Activated CD8-positive, alpha-beta memory T cell treated with anti-CD3 and anti-CD28 coated beads, Interleukin-2, amount 10 ng/mL, durations not matched to agents 7 days and 5 days (primary cell): Measurements from ENCODE around the gene GRIK5. TPM values are rescaled to one million over a fixed set of nuclear protein-coding genes. Genes with fewer than 3 reads are reported as not detected.

Experiments
- ATAC-seq: fragments of 150-1000 bp; cut with Tn5 transposase; one replicate; pipeline ENCODE4 v1.10.0; 2021; ENCODE audit warnings: moderate library complexity
- CTCF ChIA-PET: fragments of 350-600 bp; sonication (Branson Sonifier 250); formaldehyde crosslinking; loops from one replicate; lab custom pipeline; 2021; ENCODE audit warnings: antibody characterized with exemption; lab: Charles Lee
- DNase-seq: peaks from one replicate; pipeline ENCODE4 v3.0.0-alpha.2; 2020
- H3K27ac Mint-ChIP-seq: one replicate; pipeline ENCODE4 v1.8.0; 2021; ENCODE audit warnings: mild to moderate bottlenecking, mixed read lengths
- H3K27me3 Mint-ChIP-seq: one replicate; pipeline ENCODE4 v1.8.0; 2021; ENCODE audit warnings: mixed read lengths
- H3K36me3 Mint-ChIP-seq: one replicate; pipeline ENCODE4 v1.8.0; 2021; ENCODE audit warnings: mild to moderate bottlenecking, mixed read lengths
- H3K4me1 Mint-ChIP-seq: one replicate; pipeline ENCODE4 v1.8.0; 2021; ENCODE audit warnings: mixed read lengths
- H3K4me3 Mint-ChIP-seq: one replicate; pipeline ENCODE4 v1.8.0; 2021; ENCODE audit warnings: mild to moderate bottlenecking, moderate library complexity, mixed read lengths
- H3K9me3 Mint-ChIP-seq: one replicate; pipeline ENCODE4 v1.8.0; 2022; ENCODE audit warnings: low read depth, mixed read lengths
- total RNA-seq, 2 experiments: library from RNA; stranded (reverse); gene quantifications; one replicate each; pipeline ENCODE4 v1.2.3, GENCODE V29; 2021

Gene GRIK5
- total RNA-seq, 2 experiments from 2014 or later: 0.44 to 0.56 TPM

DNA sequence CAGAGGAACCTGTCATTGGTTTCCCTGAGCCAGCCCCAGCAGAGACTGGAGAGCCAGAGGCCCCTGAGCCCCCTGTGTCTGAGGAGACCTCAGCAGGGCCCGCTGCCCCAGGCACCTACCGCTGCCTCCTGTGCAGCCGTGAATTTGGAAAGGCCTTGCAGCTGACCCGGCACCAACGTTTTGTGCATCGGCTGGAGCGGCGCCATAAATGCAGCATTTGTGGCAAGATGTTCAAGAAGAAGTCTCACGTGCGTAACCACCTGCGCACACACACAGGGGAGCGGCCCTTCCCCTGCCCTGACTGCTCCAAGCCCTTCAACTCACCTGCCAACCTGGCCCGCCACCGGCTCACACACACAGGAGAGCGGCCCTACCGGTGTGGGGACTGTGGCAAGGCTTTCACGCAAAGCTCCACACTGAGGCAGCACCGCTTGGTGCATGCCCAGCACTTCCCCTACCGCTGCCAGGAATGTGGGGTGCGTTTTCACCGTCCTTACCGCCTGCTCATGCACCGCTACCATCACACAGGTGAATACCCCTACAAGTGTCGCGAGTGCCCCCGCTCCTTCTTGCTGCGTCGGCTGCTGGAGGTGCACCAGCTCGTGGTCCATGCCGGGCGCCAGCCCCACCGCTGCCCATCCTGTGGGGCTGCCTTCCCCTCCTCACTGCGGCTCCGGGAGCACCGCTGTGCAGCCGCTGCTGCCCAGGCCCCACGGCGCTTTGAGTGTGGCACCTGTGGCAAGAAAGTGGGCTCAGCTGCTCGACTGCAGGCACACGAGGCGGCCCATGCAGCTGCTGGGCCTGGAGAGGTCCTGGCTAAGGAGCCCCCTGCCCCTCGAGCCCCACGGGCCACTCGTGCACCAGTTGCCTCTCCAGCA, 10.1 kb upstream of the GRIK5 start:
- no peaks in the 10 kb centered on the region for H3K9me3 Mint-ChIP-seq
- no peak for ATAC-seq
- no peak overlapping the region for H3K27ac Mint-ChIP-seq
- no peak for DNase-seq
- peaks cover 40% of the 10 kb centered on the region for H3K4me1 Mint-ChIP-seq
- CTCF ChIA-PET: interaction anchor here (1.5 to 3.5 kb wide), 2 partner anchors 23 to 29 kb away, joined by 5 to 9 read pairs; no protein-coding TSS in a partner anchor
- no peak overlapping the region for H3K4me3 Mint-ChIP-seq
- no peaks in the 10 kb centered on the region for H3K27me3 Mint-ChIP-seq
- peaks cover 22% of the 10 kb centered on the region for H3K36me3 Mint-ChIP-seq

DNA sequence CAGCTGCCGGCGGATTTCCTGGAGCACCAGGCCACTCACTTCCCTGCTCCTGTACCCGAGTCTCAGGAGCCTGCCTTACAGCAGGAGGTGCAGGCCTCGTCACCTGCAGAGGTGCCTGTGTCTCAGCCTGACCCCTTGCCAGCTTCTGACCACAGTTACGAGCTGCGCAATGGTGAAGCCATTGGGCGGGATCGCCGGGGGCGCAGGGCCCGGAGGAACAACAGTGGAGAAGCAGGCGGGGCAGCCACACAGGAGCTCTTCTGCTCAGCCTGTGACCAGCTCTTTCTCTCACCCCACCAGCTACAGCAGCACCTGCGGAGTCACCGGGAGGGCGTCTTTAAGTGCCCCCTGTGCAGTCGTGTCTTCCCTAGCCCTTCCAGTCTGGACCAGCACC, 9.3 kb upstream of the GRIK5 start:
- no peak for ATAC-seq
- no peak overlapping the region for H3K27ac Mint-ChIP-seq

DNA sequence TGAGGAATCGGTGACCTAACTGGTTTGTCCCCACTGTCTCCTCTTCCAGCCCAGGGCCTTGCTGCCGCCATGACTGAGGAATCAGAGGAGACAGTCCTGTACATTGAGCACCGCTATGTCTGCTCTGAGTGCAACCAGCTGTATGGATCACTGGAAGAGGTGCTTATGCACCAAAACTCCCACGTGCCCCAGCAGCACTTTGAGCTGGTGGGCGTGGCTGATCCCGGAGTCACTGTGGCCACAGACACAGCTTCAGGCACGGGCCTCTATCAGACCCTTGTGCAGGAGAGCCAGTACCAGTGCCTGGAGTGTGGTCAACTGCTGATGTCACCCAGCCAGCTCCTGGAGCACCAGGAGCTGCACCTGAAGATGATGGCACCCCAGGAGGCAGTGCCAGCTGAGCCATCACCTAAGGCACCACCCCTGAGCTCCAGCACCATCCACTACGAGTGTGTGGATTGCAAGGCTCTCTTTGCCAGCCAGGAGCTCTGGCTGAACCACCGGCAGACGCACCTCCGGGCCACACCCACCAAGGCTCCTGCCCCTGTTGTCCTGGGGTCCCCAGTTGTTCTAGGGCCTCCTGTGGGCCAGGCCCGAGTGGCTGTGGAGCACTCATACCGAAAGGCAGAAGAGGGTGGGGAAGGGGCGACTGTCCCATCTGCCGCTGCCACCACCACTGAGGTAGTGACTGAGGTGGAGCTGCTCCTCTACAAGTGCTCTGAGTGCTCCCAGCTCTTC, 8.7 kb upstream of the GRIK5 start:
- no peak overlapping the region for H3K27ac Mint-ChIP-seq
- CTCF ChIA-PET: interaction anchor here (1.4 to 3.5 kb wide), 2 partner anchors 30 to 372 kb away, joined by 4 to 9 read pairs; no protein-coding TSS in a partner anchor

More for the DNA sequence above, 9.3 kb upstream of the GRIK5 start:
- H3K4me1 Mint-ChIP-seq: peaks cover 46% of the 10 kb centered on the region
- no peak for DNase-seq
- H3K4me3 Mint-ChIP-seq: no peak overlapping the region
- CTCF ChIA-PET: interaction anchor here (3.5 kb wide), 1 partner anchor 30 kb away, joined by 9 read pairs; no protein-coding TSS in a partner anchor
- H3K27me3 Mint-ChIP-seq: no peaks in the 10 kb centered on the region
- H3K9me3 Mint-ChIP-seq: no peaks in the 10 kb centered on the region
- H3K36me3 Mint-ChIP-seq: peaks cover 22% of the 10 kb centered on the region

DNA sequence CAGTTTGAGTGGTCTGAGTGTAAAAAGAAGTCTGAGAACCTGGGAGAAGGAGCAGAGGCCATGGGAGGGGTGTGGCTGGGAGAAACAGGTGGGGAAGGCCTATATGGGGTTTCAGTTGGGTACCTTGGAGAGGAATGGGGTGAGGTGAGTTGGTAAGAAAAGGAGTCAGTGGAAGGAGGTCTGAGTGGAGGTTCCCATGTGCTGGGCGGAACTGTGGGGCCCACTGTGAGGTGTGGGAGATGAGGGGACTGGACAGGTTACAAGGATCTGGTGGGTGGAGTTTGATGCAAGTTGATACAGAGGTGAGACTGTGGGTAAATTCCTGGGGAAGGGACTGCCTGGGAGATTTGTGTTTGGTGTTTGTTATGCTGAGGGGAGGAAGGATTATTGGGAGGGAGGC, 8.1 kb upstream of the GRIK5 start:
- Mint-ChIP-seq H3K36me3 (peaks cover 22% of the 10 kb centered on the region), H3K4me3 (peak overlapping the region; percentile 100), H3K27me3 (no peaks in the 10 kb centered on the region), H3K9me3 (no peaks in the 10 kb centered on the region), H3K4me1 (peaks cover 47% of the 10 kb centered on the region), H3K27ac (no peak overlapping the region)
- DNase-seq (no peak), ATAC-seq (no peak)
- CTCF ChIA-PET: interaction anchor here (1.0 to 1.4 kb wide), 2 partner anchors 49 to 372 kb away, joined by 3 to 4 read pairs; no protein-coding TSS in a partner anchor

More for the DNA sequence above, 8.7 kb upstream of the GRIK5 start:
- no peak for DNase-seq
- H3K9me3 Mint-ChIP-seq: no peaks in the 10 kb centered on the region
- no peak for ATAC-seq
- peaks cover 22% of the 10 kb centered on the region for H3K36me3 Mint-ChIP-seq
- no peaks in the 10 kb centered on the region for H3K27me3 Mint-ChIP-seq
- H3K4me1 Mint-ChIP-seq: peaks cover 46% of the 10 kb centered on the region
- H3K4me3 Mint-ChIP-seq: no peak overlapping the region

DNA sequence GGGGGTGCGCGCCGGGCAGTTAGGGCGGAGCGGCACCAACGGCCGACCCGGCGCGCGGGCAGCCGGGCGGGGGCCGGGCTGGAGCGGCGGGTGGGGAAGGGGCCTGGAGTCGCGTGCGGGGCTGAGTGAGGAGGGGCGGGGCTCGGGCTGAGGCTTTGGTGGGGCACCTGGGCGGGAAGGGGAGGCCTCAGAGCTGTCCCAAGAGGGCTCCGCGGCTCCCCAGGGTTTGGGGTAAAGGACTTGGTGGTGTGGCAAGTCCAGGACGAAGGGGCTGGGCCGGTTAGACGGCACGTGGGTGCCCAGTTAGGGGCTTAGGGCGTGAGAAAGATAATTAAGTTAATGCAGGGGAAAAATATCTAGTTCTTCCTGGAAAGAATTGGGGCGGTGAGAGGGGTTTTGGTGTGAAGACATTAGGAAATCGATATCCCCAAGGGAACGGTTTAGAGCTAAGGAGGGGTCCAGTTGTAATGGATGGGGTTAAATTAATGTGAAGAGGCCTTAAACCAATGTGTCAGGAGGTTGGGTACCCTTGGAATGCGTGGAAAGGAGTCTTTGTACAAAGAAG, 6.5 kb upstream of the GRIK5 start:
- H3K9me3 Mint-ChIP-seq: no peaks in the 10 kb centered on the region
- H3K4me1 Mint-ChIP-seq: peaks cover 46% of the 10 kb centered on the region
- H3K27me3 Mint-ChIP-seq: no peaks in the 10 kb centered on the region
- peak overlapping the region; percentile 83 for H3K27ac Mint-ChIP-seq
- peak overlapping the region; percentile 100 for H3K4me3 Mint-ChIP-seq
- peaks cover 18% of the 10 kb centered on the region for H3K36me3 Mint-ChIP-seq
- no peak for ATAC-seq
- peak; percentile 69 for DNase-seq
- CTCF ChIA-PET: interaction anchor here (0.8 to 1.4 kb wide), 3 partner anchors 32 to 131 kb away, joined by 3 to 7 read pairs (median 6); no protein-coding TSS in a partner anchor

DNA sequence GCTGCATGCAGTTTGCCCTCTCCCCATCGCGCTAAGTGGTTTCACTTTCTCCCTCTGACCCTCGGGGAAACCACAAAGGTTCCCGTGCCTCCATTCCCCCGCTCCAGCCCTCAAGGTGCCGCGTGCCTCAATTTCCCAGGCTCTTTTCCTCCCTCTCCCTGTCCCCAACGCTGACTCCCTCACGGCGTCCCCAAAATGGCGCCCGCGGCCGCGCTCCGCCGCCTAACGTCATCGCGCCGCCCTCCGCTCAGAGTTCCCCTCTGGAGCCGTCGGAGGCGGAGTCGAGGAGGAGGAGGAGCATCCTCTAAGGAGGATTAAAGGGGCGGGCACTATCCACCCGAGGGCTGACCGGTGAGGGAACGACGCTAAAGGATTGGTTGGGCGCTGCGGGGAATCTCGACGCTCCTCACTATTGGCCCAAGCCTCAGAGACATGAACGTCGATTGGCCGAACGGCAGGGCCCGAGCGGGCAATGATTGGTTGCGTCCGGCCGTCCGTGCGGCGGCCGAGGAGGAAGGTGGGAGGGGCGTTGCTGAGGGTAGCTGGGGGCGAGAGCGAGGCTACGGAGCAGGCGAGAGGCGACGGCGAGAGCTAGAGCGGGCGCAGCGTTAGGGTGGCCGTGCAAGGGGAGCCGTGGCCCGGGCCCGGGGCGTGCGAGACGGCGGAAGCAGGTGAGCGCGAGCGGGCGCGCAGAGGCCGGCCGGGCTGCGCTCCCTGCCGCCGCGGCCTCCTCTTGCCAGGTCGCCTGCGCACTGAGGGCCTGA, 5.8 kb upstream of the GRIK5 start, which contains the start of gene ZNF574:
TSS of gene ZNF574 (plus strand) at position 551 of the 764 bp plus-strand sequence. CDS start 2,441 bp downstream, outside the sequence.
- no peaks in the 10 kb centered on the region for H3K27me3 Mint-ChIP-seq
- H3K36me3 Mint-ChIP-seq: peaks cover 14% of the 10 kb centered on the region
- ATAC-seq: peak; percentile 97
- peak within 1 kb of the TSS; percentile 100 for H3K4me3 Mint-ChIP-seq
- CTCF ChIA-PET: interaction anchor here (0.8 to 1.4 kb wide), 3 partner anchors 33 to 130 kb away, joined by 3 to 7 read pairs (median 6); no protein-coding TSS in a partner anchor
- peak; percentile 99 for DNase-seq
- peaks cover 45% of the 10 kb centered on the region for H3K4me1 Mint-ChIP-seq
- no peaks in the 10 kb centered on the region for H3K9me3 Mint-ChIP-seq
- peak within 1 kb of the TSS; percentile 99 for H3K27ac Mint-ChIP-seq

DNA sequence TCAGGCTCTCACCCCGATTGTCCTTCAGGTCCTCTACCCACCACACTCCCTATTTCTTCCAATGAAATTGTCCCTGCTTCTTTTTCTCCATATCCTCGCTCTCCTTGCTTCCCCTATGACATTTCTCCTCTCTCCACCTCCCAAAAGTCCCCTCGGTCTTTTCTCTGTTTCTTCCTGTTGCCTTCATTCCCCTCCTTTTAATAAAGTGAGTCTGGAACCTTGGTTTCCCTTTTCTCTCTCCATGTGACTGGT, 5.3 kb upstream of the GRIK5 start:
- Mint-ChIP-seq H3K4me3 (peak overlapping the region; percentile 100), H3K9me3 (no peaks in the 10 kb centered on the region), H3K27ac (peak overlapping the region; percentile 99), H3K4me1 (peaks cover 45% of the 10 kb centered on the region), H3K27me3 (peaks cover 4% of the 10 kb centered on the region), H3K36me3 (peaks cover 14% of the 10 kb centered on the region)
- ATAC-seq: peak; percentile 2
- no peak for DNase-seq
- CTCF ChIA-PET: no interaction called here

DNA sequence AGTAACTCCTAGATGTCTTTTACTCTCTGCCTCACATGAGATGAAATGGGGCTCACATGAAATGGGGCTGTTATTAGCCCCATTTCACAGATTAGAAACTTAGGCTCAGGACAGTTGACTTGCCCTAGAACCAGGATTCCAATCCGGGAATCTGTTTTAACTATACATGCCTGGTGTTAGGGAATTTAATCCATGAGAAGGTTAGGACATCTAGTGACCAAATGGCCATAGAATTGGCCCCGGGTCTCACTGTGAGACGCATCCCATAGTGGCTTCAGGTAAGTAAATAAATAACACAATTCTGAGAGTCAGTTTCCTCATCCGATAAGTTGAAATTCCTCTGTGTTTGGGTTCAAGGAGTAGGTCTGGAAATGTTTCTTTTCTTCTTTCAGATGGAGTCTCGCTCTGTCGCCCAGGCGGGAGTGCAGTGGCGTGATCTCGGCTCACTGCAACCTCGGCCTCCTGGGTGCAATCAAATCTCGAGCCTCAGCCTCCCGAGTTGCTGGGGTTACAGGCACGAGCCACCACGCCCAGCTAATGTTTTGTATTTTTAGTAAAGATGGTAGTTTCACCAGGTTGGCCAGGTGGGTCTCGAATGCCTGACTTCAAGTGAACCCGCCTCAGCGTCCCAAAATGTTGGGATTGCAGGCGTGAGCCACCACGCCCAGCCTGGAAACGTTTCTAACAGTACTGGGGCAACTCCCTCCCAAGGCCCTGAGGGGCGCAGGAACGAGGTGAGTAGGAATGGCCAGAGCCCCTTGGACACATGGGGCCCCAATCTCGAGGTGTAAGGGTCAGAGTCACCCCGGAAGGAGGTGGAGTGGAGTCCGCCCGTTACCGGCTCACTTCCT, 4.7 kb upstream of the GRIK5 start:
- CTCF ChIA-PET: no interaction called here

DNA sequence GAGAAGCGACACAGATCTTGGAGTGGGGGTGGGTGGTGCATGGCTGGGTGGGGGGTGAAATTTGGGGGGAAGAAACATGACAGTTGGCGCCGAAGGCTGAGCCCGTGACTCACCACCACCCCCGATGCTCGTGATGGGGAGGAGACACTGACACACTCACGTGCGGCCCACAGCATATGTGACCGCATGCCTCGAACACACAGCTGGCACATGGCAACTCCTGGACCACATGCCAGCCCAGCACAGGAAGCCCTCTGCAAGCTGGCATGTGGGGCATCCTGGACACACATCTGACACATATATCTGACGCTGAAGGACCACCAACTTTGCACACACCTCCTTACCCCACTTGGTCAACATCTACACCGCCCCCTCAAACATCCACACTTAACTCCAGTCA, 1.2 kb upstream of the GRIK5 start:
- Mint-ChIP-seq H3K4me3 (no peak overlapping the region), H3K36me3 (peaks cover 4% of the 10 kb centered on the region), H3K27me3 (peaks cover 5% of the 10 kb centered on the region), H3K9me3 (no peaks in the 10 kb centered on the region), H3K27ac (no peak overlapping the region), H3K4me1 (peaks cover 16% of the 10 kb centered on the region)
- CTCF ChIA-PET: interaction anchor here (1.0 kb wide), 1 partner anchor 36 kb away, joined by 3 read pairs; no protein-coding TSS in a partner anchor
- no peak for DNase-seq
- ATAC-seq: no peak

More for the DNA sequence above, 4.7 kb upstream of the GRIK5 start:
- ATAC-seq (no peak), DNase-seq (peak; percentile 56)
- H3K4me1 Mint-ChIP-seq: peaks cover 45% of the 10 kb centered on the region
- peaks cover 5% of the 10 kb centered on the region for H3K27me3 Mint-ChIP-seq
- H3K27ac Mint-ChIP-seq: peak overlapping the region; percentile 99
- H3K36me3 Mint-ChIP-seq: peaks cover 10% of the 10 kb centered on the region
- no peaks in the 10 kb centered on the region for H3K9me3 Mint-ChIP-seq
- peak overlapping the region; percentile 100 for H3K4me3 Mint-ChIP-seq

DNA sequence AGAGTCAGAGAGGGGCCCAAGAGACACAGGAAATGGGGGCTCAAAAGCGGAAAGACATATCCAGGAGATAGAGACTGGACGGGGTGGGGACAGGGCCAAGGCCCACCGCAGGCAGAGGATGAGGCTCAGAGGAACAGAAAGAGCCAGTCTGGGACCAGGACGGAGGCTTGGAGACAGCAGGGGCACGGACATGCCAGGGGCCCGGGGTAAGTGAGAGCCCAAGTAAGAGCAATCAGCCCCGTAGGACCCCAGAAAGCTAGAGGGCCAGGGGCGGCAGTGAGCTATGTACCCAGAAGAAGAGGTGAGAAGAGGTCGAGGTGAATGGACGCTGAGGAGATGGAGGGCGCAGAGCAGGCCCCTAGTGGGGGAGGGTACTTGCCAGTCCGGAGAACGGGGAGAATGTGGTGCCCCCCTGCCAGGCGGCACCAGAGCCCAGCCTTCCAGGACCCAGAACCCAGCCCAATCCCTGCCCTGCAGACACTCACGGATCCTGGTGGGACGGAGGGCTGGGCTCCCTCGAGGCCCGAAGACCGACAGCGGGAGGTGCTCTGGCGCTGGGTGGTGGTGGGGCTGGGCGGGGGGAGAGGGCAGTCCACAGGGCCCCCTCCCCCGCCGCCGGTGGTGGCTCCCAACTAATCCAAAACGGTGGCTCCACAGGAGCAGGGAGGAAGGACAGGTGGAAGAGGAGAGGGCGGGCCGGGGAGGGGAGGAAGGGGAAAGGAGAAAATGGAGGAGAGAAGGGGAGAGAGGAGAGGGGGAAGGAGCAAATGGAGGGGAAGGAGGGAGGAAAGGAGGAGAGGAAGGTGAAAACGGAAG, 1.0 kb downstream of the GRIK5 start:
- peaks cover 3% of the 10 kb centered on the region for H3K4me1 Mint-ChIP-seq
- DNase-seq (no peak), ATAC-seq (peak; percentile 6)
- H3K9me3 Mint-ChIP-seq: no peaks in the 10 kb centered on the region
- H3K27me3 Mint-ChIP-seq: peaks cover 5% of the 10 kb centered on the region
- no peaks in the 10 kb centered on the region for H3K36me3 Mint-ChIP-seq
- H3K4me3 Mint-ChIP-seq: no peak overlapping the region
- no peak overlapping the region for H3K27ac Mint-ChIP-seq
- CTCF ChIA-PET: no interaction called here

DNA sequence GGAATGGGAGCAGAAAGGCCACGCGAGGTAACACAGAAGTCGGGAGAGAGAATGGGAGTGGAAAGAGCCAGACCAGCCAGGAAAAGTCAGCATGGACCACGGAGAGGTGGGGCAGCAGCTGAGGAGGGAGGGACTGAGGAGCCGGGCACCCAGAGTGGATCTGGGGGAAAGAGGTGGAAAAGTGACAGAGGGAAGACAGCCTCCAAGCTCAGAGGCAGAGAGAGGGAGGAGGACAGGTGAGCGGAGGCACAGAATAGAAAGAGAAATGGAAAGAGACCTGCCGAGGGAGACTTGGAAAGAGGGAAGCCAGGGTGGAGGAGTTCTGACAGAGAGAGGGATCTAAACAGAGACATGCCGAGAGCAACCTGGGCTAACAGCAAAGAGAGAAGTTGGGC, 1.6 kb downstream of the GRIK5 start:
- Mint-ChIP-seq H3K36me3 (no peaks in the 10 kb centered on the region), H3K9me3 (no peaks in the 10 kb centered on the region), H3K27ac (no peak overlapping the region), H3K27me3 (peaks cover 5% of the 10 kb centered on the region), H3K4me3 (no peak overlapping the region), H3K4me1 (peaks cover 3% of the 10 kb centered on the region)
- DNase-seq: no peak
- ATAC-seq: no peak
- CTCF ChIA-PET: no interaction called here
